ENCODE measurements around the gene PADI6.

GRCh38 chr1:17425806-17426600, 54.0 kb downstream of the PADI6 start:
- TF ChIP-seq REST (IDR thresholded peaks at IDR 0.05; ENCODE audit: insufficient read depth in 1 of 2, low read depth in 2 of 2, low read length in 2 of 2), result no peak
- no peak for TF ChIP-seq TAF1 (IDR thresholded peaks at IDR 0.05; ENCODE audit: borderline replicate concordance, insufficient read depth, low read length)

Data from PFSK-1 (cell line).